UCSD-AML1 (cell line): ENCODE measurements around the gene PRR7.
"Not testable (repeated sequence)": the region's sequence is repeated elsewhere in the genome, so short reads cannot be mapped to it uniquely, and the experiment has no call there.

Experiments
- DNase-seq: peaks from one replicate; lab custom pipeline; 2025; ENCODE audit not compliant: unreplicated experiment; lab: John Stamatoyannopoulos, UW

Gene PRR7

DNA sequence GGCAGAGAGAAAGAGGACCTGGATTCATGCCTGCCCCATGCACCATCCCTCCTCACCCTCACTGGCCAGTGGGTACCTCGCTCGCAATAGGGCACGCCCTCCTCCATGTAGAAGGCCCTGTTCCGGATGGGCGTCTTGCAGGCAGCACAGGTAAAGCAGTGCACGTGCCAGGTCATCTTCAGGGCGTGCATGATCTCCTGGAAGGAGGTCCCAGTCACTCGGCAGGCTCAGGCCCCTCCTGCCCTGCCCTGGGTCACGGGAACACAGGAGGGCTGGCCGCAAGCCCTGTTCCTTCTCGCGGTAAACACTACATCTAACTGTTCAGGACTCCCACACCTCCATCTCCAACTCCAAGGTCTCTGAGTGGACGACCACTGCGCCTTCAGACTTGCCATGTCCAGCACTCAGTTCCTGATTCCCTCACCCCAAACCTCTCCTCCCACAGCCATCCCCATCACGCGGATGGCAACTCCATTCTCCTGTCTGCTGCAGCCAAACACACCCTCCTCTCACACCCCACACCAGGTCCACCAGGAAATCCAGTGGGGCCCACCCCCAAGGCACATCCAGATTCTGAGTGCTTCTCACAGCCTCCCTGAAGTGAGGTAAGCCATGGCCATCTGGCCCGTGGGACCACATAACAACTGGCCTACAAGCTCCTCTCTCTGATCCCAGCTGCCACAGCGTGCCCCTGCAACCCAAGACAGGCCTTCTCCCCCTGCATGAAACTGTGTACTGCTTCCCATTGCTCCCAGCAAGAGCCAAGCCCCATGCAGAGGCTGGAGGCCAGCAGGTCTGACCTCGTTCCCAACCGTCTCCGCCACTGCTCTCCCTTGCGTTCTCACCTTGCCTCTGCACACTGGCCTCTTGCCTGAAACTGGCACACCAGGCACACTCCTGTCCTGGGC lies 37.6 kb downstream of the PRR7 start:
- DNase-seq: no peak

GRCh38 chr5:177484902-177485549 lies 38.4 kb downstream of the PRR7 start:
- DNase-seq: no peak

GRCh38 chr5:177485753-177486152 lies 39.1 kb downstream of the PRR7 start:
- not testable (repeated sequence) for DNase-seq

DNA sequence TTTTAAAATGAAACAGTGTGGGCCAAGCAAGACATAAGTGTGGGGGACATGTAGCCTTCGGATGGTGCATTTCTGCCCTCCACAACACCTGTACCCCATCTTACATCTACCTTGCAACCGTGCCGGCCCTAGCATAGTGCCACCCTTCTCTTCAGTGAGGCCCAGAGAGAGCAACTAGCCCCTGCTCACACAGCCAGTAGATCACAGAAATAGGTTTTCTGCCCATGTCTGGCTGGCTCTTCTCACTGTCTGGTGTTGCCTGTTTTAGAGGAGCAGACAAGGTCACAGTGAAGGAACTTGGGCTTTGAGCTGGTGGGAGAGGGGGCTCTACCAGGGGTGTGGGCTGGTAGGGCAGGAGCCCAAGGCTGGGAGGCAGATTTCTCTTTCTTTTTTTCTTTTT lies 39.6 kb downstream of the PRR7 start:
- no peak for DNase-seq

- no peak for DNase-seq
Measured at GRCh38 chr5:177487144-177487543, 40.5 kb downstream of the PRR7 start.

DNA sequence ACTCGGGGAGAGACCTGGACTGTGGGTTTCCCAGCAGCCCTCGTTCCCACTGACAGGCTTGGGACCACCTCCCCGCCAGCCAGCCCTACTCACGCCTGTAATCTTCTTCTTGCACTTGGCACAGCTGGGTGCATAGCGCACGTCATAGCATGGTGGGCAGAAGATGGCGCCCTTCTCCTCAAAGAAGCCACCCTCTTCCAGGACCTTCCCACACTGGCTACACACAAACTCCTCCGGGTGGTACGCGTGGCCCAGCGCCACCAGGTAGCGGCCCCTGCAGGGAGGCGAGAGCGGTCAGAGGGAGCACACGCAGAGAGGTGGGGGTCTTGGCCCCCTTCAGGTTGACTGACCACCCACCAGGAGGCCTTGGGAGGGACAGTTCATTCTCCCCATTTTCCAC lies 41.4 kb downstream of the PRR7 start:
- DNase-seq: no peak

DNA sequence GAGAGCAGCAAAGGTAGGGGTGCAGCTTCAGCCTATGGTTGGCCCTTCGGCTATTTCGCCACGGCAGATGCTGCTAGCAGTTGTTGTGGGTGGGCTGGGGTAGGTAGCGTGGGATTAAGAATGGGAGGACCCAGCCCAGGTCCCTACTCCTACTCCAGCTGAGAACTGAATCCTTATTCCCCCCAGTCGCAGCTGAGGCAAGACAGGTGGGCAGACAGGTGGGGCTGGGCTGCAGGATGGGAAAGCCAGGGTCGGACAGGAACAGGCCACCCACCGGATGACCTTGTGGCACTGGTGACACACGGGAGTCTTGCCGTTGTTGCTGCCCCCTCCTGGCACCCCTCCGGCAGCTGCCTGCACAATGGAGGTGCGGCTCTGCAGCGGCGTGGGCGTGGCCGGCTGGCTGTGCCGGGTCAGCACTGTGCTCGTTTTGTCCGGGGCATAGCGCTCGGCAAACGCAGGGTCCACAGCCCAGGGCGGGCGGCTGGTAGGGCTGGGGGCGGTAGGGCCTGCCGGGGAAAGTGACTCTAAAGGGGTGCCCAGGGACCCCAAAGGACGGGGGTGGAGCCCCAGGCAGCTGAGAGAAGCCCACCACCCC lies 42.6 kb downstream of the PRR7 start:
- no peak for DNase-seq

DNA sequence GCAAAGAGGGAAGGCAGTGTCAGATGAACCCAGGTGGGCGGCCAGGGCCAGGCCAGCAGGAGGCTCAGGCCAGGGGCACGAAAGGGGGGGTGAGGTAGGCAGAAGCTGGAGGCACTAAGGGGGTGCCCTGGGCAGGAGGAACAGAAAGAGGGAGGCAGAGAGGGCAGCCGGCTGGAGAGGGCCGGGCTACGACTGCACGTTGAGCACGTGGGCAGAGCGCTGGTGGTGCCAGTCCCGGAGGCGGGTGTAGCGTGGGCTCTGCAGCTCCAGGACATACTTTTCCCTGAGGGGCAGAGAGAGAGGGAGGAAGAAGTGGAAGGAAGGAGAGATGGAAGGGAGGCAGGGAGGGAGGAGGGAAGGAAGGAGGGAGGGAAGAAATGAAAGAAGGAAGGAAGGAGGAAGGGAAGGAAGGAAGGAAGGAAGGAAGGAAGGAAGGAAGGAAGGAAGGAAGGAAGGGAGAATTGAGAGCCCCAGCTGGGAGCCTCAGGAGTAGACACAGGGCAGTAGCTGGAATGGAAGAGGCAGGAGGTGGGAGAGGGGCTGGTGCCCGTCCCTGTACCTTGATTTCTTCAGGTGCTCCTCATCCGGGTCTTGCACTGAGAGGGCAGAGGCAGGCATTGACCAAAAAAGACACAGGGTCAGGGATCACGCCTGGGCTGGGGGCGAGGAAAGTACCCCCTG lies 43.8 kb downstream of the PRR7 start:
- no peak for DNase-seq

DNA sequence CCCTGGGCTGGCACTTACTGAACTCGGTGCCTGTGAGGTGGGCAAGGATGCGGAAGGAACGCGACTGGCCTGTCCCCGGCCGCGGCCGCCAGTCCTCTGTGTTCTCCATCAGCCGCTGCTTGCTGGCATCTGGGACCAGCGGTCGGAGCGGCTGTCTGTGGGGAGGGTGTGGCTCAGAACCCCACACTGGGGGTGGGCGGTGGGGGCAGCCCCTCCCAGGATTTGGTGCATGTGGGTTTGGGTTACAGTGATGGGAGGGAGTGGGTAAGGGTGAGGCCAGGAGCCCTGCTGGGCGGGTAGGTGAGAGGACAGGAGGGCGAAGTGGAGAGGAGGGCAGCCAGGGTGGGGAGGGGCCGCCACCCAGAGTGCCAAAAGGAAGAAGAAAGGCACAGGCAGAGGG lies 44.4 kb downstream of the PRR7 start:
- DNase-seq: no peak

DNA sequence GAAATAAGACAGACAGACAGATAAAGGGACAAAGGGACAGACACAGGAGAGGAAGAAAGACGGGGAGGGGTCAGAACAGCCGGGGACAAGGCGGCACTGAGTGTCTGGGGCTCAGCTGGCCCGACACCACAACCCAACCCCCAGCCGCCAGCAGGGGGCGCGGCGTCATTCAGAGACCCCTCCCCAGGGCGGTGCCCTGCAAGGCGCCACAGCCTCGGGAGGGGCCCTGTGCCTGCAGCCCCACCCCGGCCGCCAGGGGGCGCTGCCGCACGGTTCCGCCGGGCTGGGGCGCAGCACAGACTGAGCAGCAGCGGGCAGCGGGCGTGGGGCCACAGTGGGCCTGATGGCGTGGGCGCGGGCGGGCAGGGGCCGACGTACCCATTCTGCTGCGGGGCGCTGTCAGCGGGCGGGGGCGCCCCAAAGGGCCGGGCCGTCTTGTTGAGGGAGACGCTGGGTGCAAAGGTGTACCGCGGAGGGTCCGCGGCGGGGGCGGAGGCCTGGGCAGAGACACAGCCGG lies 44.9 kb downstream of the PRR7 start:
- DNase-seq: peak; percentile 59

DNA sequence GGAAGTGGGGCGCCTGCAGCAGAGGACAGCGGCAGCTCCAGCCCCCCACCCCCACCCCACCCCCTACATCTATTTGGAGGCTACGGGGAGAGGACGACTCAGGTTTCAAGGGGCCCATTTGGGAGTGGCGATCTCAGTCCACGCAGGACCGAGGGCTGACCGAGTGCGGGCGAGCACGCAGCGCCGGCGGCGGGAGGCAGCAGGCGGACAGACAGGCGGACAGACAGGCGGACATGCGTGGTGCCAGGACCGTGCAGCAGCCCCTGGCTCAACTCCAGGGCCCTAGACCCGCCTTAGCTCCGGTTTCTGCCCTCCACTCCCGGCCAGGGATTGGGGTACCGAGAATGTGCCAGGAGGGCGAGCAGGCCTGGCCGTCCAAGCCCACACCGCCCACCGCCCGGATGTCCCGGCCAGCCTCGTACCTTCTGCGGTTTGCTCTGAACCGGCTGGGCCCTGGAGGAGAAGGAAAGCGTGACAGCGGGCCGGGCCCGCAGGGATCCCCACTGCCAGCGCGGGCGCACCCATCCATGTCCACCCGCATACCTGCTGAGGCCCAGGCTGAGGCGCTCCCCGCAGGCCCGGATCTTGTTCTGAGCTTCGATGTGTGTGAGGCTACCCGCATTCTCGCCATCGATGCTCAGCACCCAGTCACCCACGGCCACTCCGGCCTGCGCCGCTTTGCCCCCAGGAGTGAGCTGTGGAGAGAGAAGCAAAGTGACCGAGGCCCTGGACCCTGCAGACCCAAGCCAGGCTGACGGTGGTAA lies 45.6 kb downstream of the PRR7 start:
- no peak for DNase-seq

DNA sequence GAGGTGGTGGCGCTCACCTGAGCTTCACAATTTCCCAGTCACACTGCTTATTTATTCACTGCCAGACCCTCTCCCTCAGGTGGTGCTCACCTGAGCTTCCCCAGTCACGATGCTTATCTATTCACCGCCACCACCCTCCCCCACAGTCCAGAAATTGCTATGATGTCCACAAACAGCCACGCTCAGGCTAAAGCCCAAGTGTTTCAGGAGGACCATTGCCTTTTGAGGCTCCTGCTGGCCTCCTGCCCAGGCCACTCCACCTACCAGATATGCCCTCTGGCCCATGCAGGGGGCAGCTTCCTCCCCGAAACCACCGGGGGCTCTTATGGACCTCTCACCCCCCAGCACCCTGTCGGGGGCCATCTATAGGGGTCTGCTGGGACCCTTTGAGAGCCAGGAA lies 46.2 kb downstream of the PRR7 start:
- DNase-seq: no peak

- no peak for DNase-seq
Measured at GRCh38 chr5:177493795-177494345, 47.3 kb downstream of the PRR7 start.

DNA sequence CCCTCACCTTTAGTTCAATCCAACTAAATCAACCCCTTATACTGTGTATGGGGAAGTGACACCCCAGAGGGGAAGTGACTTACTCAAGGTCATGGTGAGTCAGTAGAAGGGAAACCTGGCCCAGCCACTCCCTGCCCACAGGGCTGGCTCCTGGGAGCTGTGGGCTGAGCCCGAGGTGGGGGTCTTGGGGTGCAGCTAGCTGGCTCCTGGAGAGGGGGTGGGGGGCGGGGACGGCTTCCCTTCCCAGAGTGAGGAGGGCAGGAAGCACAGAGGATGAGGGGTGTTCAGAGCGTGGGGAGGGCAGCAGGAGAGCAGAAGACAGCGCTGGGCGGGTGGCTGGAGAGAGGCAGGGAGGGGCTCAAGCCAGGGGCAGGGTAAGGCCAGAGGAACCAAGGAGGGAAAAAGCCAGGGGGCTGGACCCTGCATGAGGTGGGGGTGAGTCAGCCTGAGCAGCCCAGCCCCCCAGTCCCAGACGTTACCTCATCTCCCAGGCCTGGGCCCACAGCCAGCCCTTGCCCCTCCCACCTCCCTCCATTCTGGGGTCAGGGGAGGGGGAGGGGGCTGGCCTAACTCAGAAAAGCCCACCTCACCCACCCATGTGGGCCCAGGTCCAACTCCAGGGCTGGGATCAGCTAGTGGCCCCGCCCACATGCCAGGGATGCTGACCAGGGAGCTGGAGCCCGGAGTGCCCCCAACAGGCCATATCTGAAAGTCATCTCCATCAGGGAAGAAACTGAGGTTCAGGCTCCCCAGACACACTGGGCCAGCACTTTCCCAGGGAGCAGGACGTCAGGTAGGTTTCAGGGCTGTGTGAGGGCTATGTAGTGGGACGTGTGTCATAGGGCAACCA lies 48.0 kb downstream of the PRR7 start:
- peak; percentile 74 for DNase-seq

- peak; percentile 73 for DNase-seq
Measured at GRCh38 chr5:177495243-177496060, 48.8 kb downstream of the PRR7 start.

GRCh38 chr5:177496070-177496726 lies 49.6 kb downstream of the PRR7 start:
- no peak for DNase-seq

DNA sequence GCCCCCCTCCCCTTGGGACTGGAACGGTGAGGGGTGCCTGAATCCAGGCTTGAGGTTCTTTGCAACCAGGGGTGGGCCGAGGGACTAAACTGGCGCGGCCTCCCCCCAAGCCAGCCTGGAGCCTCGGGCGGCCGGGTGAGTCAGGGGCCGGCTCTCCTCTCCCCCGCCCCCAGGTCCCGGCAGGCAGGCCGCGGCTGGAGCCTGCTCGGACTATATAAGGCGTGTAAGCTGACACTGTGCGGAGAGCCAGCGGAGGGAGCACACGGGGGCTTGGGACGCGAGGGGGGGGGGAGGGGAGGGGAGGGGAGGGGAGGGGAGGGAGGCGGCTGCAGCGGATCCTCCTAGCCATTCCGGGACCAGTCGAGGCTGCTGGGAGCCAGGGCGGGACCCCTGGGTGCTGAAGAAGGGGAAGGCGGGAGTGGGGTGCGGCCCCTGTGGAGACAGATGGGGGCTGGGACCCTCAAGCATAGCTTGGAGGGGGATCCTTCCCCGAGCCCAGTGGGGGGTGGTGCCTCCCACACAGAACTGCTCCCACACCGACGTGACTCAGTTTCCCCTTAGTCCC lies 50.2 kb downstream of the PRR7 start:
- DNase-seq: peak; percentile 66
